Measurements from ENCODE around the gene B3GAT2. TPM values are rescaled to one million over a fixed set of nuclear protein-coding genes. Genes with fewer than 3 reads are reported as not detected.

B3GAT2 gene
- total RNA-seq, 1 experiment from 2014 or later: 0.22 TPM

GRCh38 chr6:70901324-70901723 lies 55.5 kb downstream of the B3GAT2 start:
- no peak overlapping the region for H4K5ac ChIP-seq (ENCODE audit: insufficient read length, low read depth, low read length)
- Mint-ChIP-seq H3K27ac (no peak overlapping the region), H3K4me1 (no peaks in the 10 kb centered on the region), H3K27me3 (ENCODE audit: low read depth) (no peaks in the 10 kb centered on the region), H3K4me3 (no peak overlapping the region), H3K9me3 (no peaks in the 10 kb centered on the region), H3K36me3 (ENCODE audit: insufficient read depth in 1 of 3, low read depth in 3 of 3) (no peaks in the 10 kb centered on the region)
- H3K4me2 ChIP-seq (ENCODE audit: insufficient read depth, insufficient read length, low read length): no peak overlapping the region
- WGBS (ENCODE audit: extremely low coverage, insufficient read length, low lambda C conversion rate): no CpG with 5 or more reads among the region's 3 CpGs
- no peak overlapping the region for H3K4ac ChIP-seq (ENCODE audit: low read depth, low read length)
- no peaks in the 10 kb centered on the region for H3K27me3 ChIP-seq (ENCODE audit: insufficient read depth, low read length)
- no peak overlapping the region for H3K9ac ChIP-seq (ENCODE audit: extremely low read depth, insufficient read length, low read length)
- H3K14ac ChIP-seq (ENCODE audit: insufficient read depth, low read length): no peak overlapping the region
- H4K20me1 ChIP-seq (ENCODE audit: control insufficient read depth, insufficient read depth, insufficient read length): no peaks in the 10 kb centered on the region
- H3K23me2 ChIP-seq (ENCODE audit: insufficient read length, low read depth, low read length, poor library complexity, severe bottlenecking): no peaks in the 10 kb centered on the region
- H2BK20ac ChIP-seq (ENCODE audit: low read depth, low read length, poor library complexity, severe bottlenecking): no peak overlapping the region
- no peak overlapping the region for H2AK5ac ChIP-seq (ENCODE audit: insufficient read length, low read length)
- no peak overlapping the region for H3K56ac ChIP-seq (ENCODE audit: insufficient read length, low read depth, low read length)
- DNase-seq: no peak
- no peak overlapping the region for H4K8ac ChIP-seq (replicated peaks; ENCODE audit: insufficient read length, low read depth, low read length)
- no peaks in the 10 kb centered on the region for H3K79me2 ChIP-seq (ENCODE audit: insufficient read depth, low read length)
- H2BK120ac ChIP-seq (ENCODE audit: low read depth, low read length, poor library complexity, severe bottlenecking): no peak overlapping the region
- no peaks in the 10 kb centered on the region for H3K9me3 ChIP-seq (ENCODE audit: control insufficient read depth, low read depth, low read length)
- no peak overlapping the region for H2BK15ac ChIP-seq (ENCODE audit: low read depth, low read length)
- H3K23ac ChIP-seq (ENCODE audit: insufficient read length, low read depth, low read length): no peak overlapping the region
- no peak overlapping the region for H2BK12ac ChIP-seq (ENCODE audit: insufficient read length, low read depth, low read length)
- no peak overlapping the region for H2BK5ac ChIP-seq (ENCODE audit: insufficient read length, low read length)
- no peak overlapping the region for H3K27ac ChIP-seq (ENCODE audit: insufficient read length, low read depth, low read length)
- peak; percentile 45; the same call in 1 of the 3 replicates for TF ChIP-seq CTCF (conservative IDR thresholded peaks at IDR 0.05)
- no peak overlapping the region for H4K91ac ChIP-seq (ENCODE audit: insufficient read length, low read depth, low read length)
- H3K79me1 ChIP-seq (ENCODE audit: insufficient read depth, low read depth, low read length, poor library complexity, severe bottlenecking): no peaks in the 10 kb centered on the region
- H2AFZ ChIP-seq (ENCODE audit: low read length): no peak overlapping the region
- H3T11ph ChIP-seq (ENCODE audit: low read length): no peak overlapping the region
- H3K18ac ChIP-seq (ENCODE audit: insufficient read length, low read depth, low read length): no peak overlapping the region
- H3K4me1 ChIP-seq (ENCODE audit: insufficient read depth, low read length): no peaks in the 10 kb centered on the region

All from H9 (cell line).